Activated CD8-positive, alpha-beta memory T cell treated with anti-CD3 and anti-CD28 coated beads for 24 hours (primary cell): ENCODE data around the gene MORN1.

Experiments used
- DNase-seq: peaks from one replicate; pipeline ENCODE4 v3.0.0-alpha.2; 2020

The MORN1 gene

DNA sequence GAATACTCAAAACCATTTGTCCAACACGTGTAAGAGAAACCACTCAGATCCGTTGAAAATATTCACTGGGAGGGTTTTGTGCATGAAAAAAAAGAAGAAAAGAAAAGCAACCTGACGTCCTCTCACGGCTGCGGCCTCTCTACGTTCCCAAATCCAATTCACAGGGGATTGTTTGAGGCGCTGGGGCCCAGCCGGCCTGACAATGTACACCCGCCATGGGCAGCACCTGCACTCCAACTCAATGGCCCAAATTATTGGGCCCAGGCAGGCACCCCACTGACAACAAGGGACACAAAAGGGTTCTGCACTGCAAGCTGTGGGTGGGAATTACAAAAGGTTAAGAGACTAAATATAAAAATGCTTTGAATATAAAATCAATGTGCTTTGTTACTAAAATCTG is 41.5 kb downstream of the MORN1 start:
- DNase-seq = no peak

DNA sequence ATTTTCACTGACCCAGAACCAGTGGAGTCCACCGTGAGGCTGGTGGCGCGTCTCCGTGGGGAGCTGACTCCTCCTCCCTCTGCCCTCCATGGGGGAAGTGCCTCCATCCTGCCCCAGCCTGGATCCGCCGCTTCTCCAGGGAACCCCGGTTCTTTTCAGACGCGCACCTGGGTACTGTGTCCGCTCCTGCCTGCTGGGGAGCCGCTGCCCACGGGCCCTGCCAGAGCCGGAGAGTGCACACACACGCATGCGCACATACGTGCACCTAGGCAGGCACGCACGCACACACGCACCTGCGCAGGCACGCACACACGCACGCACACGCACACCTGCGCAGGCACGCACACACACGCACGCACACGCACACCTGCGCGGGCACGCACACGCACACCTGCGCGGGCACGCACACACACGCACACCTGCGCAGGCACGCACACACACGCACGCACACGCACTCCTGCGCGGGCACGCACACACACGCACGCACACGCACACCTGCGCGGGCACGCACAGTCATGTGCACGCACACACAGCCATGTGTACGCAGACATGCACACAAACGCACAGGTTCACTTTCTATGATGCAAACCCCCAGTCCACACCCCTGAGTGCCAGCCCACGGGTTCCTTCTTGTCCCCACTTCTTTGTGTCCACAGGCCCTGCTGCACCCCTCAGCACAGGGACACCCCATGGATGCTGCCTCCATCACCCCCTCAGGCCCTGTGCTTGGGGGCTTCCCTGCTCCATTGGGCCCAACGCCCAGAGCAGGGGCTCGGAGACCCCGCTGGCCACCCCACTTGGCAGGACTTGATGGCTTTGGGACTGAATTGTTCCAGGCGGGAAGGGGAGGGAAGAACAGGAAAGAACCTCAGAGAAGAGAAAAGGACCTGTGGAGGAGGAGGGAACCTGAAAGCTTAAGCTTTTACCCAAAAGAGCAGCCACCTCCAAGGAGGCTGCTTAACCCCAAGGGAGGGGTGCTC is 42.7 kb downstream of the MORN1 start:
- no peak for DNase-seq

DNA sequence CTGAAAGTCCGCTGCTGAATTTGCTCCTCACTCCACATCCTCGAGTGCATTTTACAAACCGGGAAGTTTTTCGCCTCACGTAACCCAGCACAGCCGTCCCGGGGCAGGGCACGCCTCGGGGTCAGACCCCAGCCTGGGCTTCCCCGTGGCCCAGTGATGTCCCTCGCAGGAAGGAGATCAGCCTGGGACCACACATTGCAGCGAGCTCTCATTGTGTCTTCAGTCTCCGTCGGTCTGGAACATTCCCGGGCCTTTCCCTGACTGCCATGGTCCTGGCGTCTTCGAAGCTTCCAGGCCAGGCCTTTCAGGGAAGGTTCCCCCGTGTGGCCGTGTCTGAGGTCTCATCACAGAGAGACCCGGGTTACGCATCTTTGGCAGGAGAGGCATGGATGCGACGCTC is 43.5 kb downstream of the MORN1 start:
- DNase-seq = no peak

DNA sequence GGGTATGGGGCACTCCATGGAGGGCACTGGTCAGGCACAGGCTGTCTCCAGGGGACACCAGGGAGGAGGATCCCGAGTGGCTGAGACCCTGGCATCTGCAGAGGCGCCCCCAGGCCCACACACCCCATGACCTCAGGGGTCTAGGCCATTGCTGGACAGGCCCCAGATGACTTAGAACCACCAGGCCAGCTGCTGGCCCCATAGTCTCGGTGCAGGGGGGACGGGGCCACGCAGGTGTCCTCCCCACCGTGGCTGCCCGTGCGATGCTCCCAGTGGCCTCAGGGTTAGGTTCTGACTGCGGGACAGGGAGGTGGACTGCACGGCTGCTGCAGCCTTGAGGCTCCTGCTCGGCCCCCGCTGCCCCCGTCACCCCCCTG is 44.0 kb downstream of the MORN1 start:
- no peak for DNase-seq

DNA sequence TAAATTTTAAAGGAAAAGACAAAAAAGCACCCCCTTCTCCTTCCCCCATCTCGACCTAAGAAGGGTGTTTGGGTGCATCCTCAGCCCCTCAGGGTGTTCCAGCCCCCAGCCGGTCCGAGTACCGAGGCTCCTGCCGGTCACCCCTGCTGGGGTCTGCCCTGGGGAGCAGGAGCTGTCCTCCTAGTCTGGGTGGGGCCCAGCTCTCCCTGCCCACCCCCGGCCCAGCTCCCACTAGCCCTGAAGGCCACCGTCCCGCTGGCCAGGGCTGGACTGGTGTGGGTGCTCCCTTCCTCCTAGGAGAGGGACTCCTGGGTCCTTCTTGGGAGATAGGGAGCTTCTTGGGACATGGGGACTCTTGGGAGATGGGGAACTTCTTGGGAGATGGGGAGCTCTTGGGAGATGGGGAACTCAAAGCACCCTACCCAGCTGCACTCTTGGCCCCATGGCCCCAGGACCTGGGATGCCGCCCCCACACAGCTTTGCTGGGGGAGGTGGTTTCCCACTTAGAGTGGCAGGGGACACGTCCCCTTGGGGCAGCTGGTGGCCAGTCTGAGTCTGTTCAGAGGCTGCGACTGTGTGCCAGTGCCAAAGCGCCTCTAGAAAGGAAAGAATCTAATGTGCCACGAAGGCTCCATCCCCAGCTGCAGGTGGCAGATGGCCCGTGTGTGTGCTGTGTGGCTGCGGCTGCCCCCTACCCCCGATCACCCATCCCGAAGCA is 44.5 kb downstream of the MORN1 start:
- no peak for DNase-seq

DNA sequence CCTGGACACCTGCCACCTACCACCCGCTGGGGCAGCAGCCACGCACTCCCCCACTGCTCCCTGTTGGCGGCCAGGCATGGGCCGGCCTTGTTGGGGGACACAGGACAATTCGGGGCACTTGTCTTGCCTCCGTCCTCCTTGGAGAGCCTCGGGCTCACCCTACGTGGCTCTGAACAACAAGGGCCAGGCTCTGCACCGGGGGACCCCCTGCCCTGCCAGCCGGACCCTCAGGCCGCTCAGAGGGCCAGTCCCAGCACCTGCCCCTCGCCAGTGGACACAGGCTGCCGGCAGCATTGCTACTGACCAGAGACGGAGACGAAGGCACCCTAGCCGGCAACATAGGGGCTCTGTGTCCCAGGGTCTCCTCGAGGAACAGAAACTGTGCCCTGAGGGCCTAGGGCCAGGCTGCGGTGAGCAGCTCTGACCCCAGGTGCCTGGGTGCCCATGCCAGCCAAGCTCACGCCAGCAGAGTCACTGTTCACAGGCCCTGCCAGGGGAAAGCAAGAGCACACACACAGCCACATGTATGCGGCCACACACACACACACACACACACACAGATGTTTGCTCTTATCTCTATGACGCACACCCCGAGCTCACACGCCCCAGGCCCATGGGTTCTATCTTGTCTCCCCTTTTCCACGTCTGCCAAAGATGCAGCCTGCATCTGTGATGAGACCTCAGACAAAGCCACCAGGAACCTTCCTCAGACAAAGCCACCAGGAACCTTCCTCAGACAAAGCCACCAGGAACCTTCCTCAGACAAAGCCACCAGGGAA is 45.9 kb downstream of the MORN1 start:
- no peak for DNase-seq

DNA sequence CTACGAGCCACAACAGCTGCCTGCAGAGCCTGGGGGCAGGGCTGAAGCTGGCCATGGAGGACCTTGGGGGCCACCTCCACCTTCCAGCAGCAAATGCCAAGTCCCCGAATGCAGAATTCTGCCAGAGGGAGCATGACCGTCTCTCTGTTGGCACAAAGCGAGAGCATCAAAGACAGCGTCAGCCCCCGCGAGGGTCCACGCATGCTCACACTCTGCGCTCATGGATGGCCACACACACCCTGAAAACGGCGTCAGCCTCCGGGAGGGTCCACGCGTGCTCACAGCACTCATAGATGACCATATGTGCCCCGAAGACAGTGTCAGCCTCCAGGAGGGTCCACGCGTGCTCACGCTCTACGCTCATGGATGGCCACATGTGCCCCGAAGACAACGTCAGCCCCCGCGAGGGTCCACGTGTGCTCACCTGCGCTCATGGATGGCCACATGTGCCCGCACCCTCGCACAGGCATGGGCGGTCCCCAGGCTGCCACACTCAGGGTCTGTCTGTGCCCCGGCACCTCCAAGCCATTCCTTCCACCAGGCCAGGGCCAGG is 46.5 kb downstream of the MORN1 start:
- no peak for DNase-seq

DNA sequence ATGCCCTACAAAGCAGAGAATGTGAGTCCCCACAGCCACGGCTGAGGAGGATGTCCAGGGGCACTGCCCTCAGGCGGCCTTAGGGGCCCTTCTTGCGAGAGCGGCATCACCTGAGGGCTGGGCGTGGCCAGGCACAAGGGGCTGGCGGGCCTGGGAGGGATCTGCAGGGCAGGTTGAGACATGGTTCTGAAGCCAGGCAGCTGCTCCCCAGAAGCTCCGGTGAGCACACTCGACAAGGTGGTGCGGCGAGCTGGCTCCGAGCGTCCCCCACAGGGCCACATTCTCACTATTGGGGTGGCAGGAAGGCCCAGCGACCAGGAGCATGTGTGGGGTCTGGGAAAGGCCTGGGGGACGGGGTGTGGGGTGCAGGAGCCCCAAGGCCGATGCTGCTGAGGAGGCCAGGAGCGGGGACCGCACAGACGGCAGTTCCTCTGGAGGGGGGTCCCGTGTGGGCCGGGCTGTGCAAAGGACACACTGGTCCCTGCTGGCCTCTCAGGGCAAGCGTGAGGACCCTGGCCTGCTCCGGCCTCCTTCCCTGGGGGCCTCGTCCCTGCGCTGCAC is 47.2 kb downstream of the MORN1 start:
- no peak for DNase-seq

DNA sequence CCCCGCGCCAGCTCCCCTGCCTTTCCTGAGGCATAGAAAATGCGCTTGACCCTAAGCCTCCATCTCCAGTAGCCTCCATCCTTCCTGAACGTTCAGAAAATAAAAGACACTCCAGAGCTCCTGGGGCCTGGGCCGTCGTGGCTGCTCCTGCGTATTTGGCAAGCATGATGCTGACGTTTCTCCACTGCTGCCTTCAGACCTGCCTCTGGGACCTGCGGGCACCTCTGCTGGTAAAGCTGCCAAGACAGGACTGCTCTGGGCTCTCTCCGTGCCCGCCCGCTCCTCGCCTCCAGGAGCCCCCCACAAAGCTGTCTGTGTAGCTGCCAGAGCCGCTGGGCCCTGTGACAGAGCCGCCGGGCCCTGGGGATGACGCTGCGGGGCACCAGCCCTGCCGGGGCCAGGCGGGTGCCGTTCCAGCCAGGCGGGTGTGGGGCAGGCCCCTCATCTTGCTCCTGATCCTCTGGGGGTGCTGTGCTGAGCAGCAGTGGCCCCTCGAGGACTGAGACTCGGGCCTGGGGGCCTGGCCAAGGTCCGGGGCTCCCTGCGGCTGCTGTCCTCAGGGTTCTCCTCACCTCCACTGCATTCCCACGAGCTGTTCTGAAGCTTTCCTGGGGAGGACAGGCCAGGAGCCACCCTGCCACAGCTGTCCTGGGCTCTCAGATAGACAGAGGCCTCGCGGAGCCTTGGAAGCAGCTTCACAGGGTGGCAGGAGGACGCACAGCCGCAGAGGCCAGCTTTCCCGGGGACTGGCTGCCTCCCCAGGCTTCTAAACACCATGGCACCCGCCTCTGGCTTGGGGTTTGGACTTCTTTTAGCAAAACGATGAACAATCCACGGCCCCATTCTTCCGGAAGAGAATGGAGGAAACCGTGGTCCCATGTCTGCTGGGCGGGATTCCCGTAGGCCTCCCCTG is 48.1 kb downstream of the MORN1 start:
- no peak for DNase-seq

DNA sequence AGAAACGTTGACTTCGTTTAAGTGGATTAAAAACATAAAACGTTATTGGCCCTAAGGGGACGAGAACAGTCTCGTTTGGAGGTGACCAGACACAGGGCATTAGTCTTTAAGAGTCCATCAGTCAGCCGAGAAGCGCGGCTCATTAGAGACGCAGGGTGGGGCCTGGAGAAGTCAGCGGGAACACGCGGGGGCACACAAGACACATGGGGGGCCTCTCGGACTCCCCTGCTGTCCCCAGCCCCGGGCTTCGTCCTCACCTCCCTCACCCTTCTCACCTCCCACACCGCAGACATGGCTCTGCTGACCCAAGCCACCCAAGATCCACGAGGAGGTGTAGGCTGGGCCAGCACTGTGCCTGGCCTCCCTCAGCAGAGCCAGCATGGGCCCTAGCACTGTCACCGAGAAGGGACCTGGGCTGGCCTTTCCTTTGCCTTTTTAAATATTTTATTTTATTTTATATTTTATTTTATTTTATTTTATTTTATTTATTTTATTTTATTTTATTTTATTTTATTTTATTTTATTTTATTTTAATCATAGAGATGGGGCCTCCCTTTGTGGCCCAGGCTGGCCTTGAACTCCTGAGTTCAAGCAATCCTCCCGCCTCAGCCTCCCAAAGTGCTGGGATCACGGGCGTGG is 48.9 kb downstream of the MORN1 start:
- DNase-seq = no peak

DNA sequence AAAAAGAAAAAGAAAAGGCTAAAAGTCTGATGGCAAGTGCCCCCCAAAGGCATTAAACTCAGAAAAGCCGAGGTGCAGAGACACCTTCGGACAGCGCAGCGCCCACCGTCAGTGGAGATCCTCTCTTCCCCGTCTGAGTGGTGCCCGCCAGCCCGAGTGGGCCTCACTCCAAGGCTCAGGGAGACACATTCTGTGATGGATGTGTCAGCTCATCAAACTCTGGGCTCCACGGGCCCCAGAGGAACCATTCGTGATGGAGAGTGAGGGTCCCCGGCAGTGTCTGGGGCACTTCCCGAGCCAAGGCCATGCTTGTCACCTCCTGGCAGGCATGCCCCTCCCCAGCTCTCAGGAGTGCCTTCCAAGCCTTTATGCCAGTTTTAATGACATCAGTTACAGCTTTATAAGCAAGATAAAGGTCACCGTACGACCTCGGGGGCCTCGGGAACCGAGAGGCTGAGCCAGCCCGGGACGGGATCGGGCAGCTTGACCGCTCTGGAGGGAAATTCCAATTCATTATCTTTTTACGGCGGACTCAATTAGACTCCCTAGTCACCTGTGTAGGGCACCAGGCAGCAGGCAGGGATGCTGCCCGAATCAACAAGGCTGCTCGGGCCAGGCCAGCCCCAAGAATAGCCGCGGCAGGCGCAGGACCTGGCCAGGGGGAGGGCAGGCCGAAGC is 49.5 kb downstream of the MORN1 start:
- DNase-seq = no peak

DNA sequence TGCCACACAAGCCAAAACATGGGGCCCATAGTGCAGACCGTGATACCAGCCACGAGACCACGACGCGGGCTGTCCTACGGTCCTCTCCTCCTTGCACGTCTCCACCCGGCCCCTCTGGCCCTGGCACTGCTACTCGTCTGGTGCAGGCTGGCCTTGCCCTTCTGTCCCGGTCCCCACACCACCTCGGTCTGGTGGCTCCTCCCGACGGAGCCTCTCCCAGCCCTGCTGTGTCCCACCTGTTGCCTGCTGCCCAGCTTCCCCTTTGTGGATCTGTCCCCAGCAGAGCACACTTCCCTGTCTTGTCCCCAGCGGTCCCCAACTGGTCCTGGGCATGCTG is 50.5 kb downstream of the MORN1 start:
- DNase-seq = no peak

DNA sequence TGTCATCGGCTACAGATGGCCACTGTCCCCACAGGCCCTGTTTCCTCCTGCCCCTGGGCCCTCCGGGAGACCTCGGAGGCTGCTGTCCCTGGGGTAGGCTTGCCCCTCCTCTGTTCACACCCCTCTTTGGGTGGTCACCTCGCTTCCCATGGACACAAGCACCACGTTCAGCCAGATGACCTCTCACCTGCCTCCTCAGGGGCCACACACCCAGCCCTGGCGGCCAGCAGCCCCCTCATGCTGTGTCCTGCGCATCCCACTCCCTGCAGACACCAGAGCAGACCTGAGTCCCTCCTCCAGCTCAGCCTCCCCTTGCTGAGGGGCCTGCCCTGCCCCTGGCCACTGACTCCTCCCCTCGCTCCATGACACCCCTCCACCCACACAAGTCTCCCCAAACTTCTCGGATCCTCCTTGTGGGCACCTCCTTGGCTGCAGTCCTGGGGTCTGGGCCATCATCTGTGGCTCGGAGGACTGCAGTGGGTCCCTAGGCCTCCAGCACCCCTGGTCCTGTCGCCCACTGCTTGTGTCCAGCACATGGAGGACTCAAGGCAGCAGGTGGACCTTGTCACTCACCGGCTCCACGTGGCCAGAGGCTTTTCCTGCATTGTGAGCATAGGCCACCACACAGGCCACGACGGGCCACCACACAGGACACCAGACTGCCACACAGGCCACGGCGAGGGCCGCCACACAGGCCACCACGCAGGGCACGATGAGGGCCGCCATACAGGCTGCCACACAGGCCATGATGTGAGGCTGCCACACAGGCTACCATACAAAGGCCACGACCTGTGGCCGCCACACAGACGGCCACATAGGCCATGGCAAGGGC is 51.1 kb downstream of the MORN1 start:
- no peak for DNase-seq

DNA sequence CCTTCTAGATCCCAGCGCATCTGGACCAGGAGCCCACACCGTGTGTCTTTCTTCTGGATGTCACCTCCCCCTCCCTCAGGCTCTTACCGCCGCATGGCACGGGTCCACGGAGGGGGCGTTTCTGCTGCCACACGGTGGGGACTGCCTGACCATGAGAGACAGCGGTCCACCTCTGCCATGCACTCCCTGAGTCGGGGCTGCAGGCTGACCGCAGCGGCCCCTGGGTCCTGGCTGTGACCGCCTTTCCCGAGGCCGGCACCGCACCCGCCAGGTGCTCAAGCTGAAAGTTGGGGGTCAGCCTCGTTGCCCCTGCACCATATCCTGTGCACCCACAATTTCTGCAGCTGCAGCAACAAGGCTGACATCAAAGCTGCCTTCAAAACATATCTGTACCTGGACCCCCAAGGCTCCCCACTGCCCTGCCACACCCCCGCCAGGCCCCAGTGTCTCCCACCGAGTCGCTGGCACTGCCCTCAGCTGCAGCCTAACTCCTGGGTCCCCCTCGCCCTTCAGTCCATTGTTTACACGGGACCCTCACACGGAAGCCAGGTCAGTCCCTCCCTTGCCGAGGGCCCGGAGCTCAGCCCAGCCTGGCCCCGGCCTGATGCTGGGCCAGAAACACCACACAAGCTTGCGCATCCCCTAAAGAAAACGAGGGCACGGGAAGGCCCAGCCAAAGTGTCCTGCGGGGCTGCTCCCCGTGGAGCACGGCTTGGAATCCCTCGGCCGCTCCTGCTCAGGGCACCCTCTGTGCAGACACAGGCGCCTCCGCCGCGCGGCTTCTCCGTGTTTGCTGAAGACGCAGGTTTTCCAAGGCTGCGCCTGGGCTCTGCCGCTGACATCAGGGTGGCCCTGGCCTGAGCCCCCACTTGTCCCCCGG is 51.9 kb downstream of the MORN1 start:
- DNase-seq = no peak

DNA sequence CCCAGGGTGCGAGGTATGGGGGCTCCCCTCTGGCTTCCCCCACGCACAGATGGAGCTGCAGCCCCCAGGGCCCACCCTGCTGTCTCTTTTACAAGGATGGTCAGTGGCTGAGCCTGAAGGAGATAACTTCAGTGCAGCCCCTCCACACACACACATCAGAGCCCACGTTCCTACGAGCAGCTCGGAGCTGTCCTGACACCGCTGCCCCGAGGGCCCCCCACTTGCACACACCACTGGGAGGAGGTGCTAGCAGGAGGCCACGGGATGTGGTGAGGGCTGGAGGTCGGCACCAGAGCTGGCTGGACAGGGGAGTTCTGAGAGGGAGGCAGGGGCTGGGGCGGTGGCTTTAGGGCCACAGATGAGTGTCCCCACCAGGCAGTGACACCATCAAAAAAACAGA is 53.9 kb downstream of the MORN1 start:
- DNase-seq = no peak

DNA sequence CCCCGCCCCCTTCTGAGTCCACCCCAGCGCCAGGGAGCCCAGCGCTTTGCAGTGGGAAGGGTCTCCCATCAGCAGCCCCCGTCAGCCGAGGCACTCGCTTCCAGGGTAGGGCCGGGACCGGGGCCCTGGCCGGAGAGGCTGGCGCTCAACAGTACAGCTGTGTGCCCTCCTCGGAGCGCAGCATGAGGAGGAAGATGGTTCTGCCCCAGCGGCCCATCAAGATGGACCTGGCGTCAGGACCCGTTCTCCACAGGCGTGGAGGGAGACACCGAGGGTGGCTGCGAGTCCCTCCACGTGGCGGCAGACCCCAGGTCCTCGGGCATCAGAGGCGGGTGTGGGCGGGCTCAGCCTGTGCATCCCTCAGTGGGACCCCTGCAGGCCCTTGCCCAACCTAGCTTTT is 54.3 kb downstream of the MORN1 start:
- DNase-seq = no peak

DNA sequence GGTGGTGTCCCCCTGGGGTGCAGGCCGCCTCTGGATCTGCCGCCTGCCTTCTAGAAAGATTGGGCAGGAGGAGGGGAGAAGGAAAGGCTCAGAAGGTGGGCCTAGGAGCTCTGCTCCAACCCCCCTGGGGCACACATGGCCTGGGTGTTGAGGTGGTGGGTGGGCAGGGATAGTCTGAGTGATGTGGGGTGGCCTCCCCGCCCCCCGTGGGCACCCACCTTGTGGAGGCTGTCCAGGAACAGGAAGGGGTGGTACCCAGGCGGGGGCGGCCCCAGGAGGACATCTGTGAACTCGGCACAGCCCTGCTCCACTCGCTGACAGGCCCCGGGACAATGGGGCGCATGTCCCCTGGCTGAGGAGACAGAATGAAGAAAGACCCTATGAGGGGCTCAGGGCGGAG is 54.9 kb downstream of the MORN1 start:
- no peak for DNase-seq

DNA sequence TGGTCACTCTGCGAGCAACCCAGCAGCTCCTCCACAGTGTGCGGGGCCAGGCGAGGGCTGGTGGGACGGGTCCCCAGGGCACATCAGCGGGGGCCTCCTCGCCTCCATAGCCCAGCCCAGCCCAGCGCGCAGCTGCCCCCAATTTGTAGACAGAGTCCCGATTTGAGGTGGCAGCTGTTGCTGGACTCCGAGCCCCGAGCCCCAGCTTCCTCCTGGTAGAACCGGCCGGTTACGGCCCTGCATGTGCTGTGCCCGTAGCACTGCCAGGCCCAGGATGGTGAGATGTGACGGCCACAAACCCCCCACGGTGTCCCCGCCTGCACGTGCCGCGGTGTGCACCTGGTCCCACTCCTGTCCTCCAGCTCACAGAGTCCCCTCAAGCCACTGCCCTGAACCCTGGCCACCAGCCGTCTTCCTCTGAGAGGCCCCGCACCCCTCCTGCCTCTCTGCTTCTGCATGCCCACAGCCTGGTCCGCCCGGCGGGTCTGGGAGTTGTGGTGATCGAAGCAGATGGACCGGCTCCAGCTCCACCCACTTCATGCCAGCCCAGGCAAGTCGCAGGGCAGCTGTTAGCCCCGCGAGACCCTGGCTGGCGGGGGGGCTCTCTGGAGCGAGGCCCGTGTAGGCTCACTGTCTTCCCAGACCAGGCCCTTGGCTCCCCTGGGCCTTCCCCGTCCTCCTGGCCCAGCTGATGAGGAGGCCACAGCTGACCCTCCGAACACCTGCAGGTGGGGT is 55.5 kb downstream of the MORN1 start:
- DNase-seq = no peak
